Bronchial epithelial cell (primary cell): ENCODE data around the gene PCGF3. TPM values are rescaled to one million over a fixed set of nuclear protein-coding genes. Genes with fewer than 3 reads are reported as not detected.

Source experiments
- DNase-seq: peaks from one replicate; pipeline ENCODE4 v3.0.0-alpha.2; 2010; ENCODE audit warnings: low read depth
- FAIRE-seq: peaks from 2 replicates; lab custom pipeline; 2011; peaks lifted over from hg19 to GRCh38; lab: Jason Lieb, UNC
- H3K27me3 ChIP-seq: 2 replicates; pipeline ENCODE4 v1.5.1; 2011; ENCODE audit warnings: low read length; ENCODE audit not compliant: control insufficient read depth, insufficient read depth
- H3K36me3 ChIP-seq: 2 replicates; pipeline ENCODE4 v1.5.1; 2011; ENCODE audit warnings: low read length; ENCODE audit not compliant: control insufficient read depth, insufficient read depth
- H3K4me3 ChIP-seq: 2 replicates; pipeline ENCODE4 v1.5.1; 2011; ENCODE audit warnings: mild to moderate bottlenecking, low read depth, low read length, control low read depth
- CTCF ChIP-seq: IDR thresholded peaks from 2 replicates; pipeline ENCODE4 v1.5.1; 2011; ENCODE audit warnings: mild to moderate bottlenecking, moderate library complexity, low read length, control low read depth, inconsistent platforms; ENCODE audit not compliant: insufficient read depth, severe bottlenecking
- total RNA-seq: library from RNA; depleted of rRNA; stranded (reverse); fragments of >200 nt; gene quantifications from 2 replicates; pipeline ENCODE4 v1.2.1, GENCODE V29; 2014

PCGF3 gene
- total RNA-seq, 1 donor from 2014 or later: 30.5 TPM

- no peak overlapping the region for H3K4me3 ChIP-seq
- no peaks in the 10 kb centered on the region for H3K36me3 ChIP-seq
- no peaks in the 10 kb centered on the region for H3K27me3 ChIP-seq
- no peak for TF ChIP-seq CTCF
- DNase-seq (no peak), FAIRE-seq (no peak)
Measured at GRCh38 chr4:710116-710515, 4.5 kb downstream of the PCGF3 start.

- TF ChIP-seq CTCF: no peak
- Histone ChIP-seq H3K36me3 (no peaks in the 10 kb centered on the region), H3K27me3 (no peaks in the 10 kb centered on the region), H3K4me3 (no peak overlapping the region)
- DNase-seq (no peak), FAIRE-seq (no peak)
Measured at GRCh38 chr4:710916-711315, 5.3 kb downstream of the PCGF3 start.

GRCh38 chr4:712093-712492 is 6.5 kb downstream of the PCGF3 start:
- FAIRE-seq: no peak
- Histone ChIP-seq H3K4me3 (no peak overlapping the region), H3K27me3 (no peaks in the 10 kb centered on the region), H3K36me3 (no peaks in the 10 kb centered on the region)
- DNase-seq: no peak
- TF ChIP-seq CTCF: no peak

- H3K27me3 ChIP-seq: no peaks in the 10 kb centered on the region
- no peak overlapping the region for H3K4me3 ChIP-seq
- FAIRE-seq (no peak), DNase-seq (no peak)
- TF ChIP-seq CTCF: no peak
- H3K36me3 ChIP-seq: no peaks in the 10 kb centered on the region
Measured at GRCh38 chr4:712916-713632, 7.4 kb downstream of the PCGF3 start.

GRCh38 chr4:714087-714486 is 8.5 kb downstream of the PCGF3 start:
- no peak for DNase-seq
- H3K36me3 ChIP-seq: no peaks in the 10 kb centered on the region
- FAIRE-seq: no peak
- no peak for TF ChIP-seq CTCF
- H3K4me3 ChIP-seq: no peak overlapping the region
- no peaks in the 10 kb centered on the region for H3K27me3 ChIP-seq
